HG03432 (cell line): ENCODE data around the gene UFD1.
"Not testable (repeated sequence)": the region's sequence is repeated elsewhere in the genome, so short reads cannot be mapped to it uniquely, and the experiment has no call there.

ENCODE experiments used
- ATAC-seq: cut with Tn5 transposase; IDR thresholded peaks from one replicate; pipeline ENCODE4 v1.9.1; 2021; ENCODE audit warnings: mild to moderate bottlenecking, moderate library complexity; ENCODE audit not compliant: unreplicated experiment

Gene UFD1

DNA sequence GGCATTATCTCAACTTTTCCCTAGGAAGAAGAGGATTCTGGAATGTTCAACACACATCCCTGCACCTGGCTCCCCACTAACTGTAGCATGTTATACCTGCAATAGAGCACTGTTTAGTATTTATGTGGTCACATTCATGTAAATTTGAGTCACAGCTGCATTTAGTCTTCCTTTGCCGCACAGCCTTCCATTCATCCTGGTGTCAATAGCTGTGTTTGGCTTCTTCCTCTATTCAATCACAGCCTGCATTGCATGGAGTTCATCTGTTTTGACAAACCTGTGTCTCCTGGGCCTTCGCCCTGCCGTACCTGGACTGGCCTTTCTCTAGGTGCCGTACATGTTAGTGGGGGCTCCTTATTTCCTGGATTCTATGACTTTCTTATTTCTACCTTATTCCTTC lies 27.4 kb downstream of the UFD1 start:
- ATAC-seq: no peak

DNA sequence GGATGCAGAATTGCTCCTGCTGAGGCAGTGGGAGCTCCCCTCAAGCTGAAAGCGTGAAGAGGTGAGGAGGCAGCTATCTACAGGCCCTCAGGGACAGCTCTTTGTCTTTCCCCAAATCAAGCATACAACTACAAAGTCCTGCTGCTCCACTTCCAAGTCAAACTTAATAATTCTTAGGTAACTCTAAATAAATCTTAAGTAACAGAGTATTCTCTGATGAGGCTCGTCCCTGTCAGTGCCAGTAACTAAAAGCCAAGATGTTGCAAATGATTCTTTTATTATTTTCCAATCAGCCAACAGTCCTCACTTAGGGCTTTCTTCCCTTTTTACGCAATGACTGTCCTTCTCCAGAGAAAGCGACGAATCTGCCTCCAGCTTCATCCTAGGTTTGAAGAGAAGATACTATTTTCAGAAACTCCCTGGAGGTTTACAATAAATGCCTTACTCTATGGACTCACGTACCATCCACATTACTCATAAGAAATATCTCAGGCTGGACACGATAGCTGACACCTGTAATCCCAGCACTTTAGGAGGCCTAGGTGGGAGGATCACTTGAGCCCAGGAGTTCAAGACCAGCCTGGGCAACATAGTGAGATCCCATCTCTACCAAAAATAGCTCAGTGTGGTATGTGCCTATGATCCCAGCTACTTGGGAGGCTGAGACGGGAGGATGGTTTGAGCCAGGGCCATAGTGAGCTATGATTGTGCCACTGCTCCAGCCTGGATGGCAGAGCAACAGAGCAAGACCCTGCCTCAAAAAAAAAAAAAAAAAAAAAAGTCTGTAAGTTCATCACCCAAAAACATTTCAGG lies 28.4 kb downstream of the UFD1 start:
- no peak for ATAC-seq

GRCh38 chr22:19449422-19449767 lies 29.6 kb downstream of the UFD1 start:
- no peak for ATAC-seq

- no peak for ATAC-seq
Observed at GRCh38 chr22:19448739-19449421, 30.1 kb downstream of the UFD1 start.

- peak; percentile 38 for ATAC-seq
Observed at GRCh38 chr22:19448076-19448607, 30.9 kb downstream of the UFD1 start.

DNA sequence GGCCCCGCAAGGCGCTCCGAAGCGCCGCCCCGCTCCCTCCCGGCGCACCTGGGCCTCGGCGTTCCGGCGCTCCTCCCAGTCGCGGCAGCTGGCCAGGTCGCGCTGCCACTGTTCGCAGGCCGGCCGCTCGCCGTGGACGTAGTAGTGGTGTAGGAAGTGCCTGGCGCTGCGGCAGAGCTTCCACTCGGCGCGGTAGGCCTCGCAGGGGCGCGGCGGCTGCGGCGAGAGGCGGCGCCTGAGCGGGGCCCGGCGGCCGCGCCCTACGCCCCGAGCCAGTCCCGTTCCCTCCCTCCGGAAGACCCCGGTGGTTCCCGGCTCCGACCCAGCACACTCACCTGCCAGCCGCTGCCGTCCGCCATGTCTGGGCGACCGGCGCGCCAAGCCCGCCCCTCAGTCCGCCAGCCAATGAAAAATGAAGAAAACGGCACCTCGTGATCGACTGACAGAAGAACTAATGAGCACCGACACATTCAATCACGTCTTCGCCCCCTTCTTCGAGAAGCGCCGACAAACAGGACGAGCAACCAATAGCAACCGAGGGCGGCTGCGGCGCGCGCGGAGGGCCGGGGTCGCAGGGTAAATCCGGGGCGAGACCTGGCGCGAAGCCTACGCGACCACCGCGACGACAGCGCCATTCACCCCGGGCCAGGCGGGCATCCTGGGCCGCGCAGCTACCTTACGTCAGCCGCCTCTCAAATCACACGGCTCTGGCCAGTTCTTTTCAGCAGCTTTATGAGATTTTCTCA lies 31.5 kb downstream of the UFD1 start, which contains the start of gene C22orf39:
C22orf39 (minus strand) TSS at position 382 of the 746 bp plus-strand sequence; CDS start at position 359, 23 bp downstream.
- peak; percentile 85 for ATAC-seq

- no peak for ATAC-seq
Observed at GRCh38 chr22:19446603-19447329, 32.2 kb downstream of the UFD1 start.

- ATAC-seq: not testable (repeated sequence)
Observed at GRCh38 chr22:19445279-19445982, 33.6 kb downstream of the UFD1 start.

DNA sequence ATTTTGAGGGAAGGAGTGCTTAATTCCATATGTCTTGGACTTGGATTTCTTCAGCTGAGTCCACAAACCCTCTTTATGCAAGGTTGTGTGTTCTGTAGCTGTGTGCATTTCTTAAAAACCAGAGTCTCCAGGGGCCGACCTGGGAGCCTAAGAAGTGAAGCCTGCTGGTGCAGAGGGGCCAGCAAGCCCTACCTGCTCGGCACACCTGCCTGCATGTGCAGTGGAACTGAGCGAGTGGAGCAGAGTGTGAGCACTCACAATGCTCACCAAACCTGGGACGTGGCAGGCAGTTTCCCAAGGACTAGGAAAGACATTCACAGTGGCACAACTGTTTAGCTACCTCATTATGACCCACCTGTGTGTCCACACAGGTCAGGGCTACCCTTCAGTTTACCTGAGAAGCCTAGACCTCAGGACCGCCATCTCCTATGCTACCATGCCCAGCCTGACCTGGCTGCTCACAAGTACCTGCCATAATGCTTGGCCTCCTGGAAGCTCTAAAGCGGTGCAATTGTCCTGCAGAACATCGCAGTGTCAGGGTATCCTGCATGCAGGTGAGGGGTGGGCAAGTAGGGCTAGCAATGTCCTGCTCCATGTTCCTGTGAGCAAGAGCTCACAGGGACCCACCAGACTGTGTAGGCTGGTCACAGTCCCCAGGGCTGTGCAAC lies 35.3 kb downstream of the UFD1 start:
- no peak for ATAC-seq

DNA sequence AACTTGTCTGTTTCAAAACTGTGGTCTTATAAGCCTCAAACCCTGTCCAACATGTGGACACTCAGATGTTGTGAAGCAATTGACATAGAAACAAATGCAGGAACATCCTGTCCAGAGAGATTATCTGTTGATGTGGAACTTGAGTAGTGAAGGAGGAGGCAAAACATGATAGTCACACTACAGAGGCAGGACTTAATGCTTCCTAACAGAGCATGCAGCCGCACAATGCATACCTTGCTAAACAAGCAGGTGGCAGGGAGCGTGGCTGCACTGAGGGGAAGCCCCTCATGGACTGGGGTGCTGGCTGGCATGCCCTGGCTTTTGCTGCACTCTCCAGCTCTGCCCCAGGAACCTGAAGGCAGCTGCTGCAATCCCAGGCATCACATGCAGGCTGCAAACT lies 36.8 kb downstream of the UFD1 start:
- no peak for ATAC-seq

GRCh38 chr22:19440411-19441195 lies 38.4 kb downstream of the UFD1 start:
- no peak for ATAC-seq

DNA sequence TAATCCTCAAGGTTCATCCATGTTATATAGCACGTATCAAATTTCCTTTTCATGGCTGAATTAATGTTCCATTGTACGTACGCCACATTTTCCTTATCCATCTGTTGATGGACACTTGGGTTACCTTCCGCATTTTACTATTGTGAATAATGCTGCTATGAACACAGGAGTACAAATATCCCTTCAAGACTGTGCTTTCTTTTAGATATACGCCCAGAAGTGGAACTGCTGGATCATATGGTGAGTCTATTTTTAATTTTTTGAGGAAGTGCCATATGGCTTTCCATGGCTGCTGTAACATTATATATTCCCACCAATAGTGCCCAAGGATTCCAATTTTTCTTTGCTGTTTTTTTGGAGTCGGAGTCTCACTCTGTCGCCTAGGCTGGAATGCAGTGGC lies 40.7 kb downstream of the UFD1 start:
- ATAC-seq: no peak

DNA sequence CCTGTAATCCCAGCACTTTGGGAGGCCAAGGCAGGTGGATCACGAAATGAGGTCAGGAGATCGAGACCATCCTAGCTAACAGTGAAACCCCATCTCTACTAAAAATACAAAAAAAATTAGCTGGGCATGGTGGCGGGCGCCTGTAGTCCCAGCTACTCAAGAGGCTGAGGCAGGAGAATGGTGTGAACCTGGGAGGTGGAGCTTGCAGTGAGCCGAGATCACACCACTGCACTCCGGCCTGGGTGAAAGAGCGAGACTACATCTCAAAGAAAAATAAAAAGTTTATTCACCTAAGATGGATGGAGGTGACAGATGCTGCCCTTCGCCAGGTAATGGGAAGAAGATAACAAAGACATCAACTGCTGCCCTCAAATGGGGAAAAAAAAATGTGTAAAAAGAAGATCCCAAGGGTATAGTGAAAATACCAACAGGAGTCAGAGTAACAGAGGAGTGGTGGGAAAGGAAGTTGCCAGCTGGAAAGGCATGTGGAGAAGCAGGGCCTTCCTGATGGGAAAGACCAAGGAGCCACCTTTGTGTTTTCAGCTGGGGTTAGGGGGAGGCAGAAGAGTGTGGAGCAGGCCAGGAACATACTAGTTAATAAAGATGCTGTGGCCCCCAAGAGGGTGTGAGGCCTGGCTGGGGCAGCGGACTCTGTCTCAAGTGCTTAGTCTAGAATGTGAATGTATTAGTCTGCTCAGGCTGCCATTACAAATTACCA lies 42.4 kb downstream of the UFD1 start:
- ATAC-seq: not testable (repeated sequence)

DNA sequence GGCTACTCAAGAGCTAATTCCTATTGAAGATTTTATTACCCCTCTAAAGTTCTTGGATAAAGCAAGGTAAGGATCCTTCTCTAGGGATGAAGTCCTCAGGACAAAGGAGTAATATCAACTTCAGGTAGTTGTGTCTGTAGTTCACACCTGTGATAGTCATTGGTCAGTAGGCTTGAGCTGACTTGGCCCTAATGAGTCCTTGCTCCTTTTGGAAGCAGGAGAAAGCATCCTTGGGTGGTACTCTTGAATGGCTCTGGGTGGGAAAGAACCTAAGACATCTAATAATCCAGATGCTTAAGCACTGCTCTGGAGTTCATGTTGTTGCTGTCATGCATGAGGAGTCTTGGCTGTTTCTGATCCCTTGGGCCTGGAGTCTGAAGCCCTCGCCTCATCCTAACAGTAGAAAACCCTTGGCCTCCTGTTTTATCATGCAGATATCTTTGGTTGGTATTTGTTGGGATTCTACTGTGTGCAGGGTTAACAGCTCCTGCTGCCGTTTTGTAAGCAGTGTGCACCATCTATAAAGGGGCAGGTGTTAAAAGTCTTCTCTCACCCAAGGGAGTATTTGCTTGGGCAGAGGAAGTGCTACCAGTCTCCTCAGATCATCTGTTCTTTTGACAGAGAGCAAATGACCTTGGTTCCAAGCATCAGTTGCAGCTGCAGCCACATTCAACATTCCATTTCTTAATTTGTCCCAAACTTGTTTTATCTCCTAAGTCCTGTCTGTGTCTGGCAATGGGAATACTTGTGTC lies 44.0 kb downstream of the UFD1 start:
- no peak for ATAC-seq

DNA sequence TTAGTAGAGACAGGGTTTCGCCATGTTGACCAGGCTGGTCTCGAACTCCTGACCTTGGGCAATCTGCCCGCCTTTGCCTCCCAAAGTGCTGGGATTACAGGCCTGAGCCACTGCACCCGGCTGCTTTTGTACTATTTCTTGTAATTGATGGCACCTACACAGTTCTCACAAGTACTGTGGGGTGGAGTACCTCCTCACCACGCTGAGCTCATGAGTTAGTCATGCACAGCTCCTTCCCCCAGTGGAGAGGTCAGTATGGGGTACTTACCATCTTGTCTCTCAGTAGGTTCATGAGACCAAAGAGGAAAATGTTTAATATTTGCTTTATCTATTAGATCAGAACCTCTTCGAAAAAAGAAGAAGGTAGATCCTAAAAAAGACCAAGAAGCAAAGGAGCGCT lies 44.6 kb downstream of the UFD1 start:
- no peak for ATAC-seq

- ATAC-seq: peak; percentile 78
Observed at GRCh38 chr22:19432133-19432851, 46.7 kb downstream of the UFD1 start, which contains the start of gene MRPL40. MRPL40 (plus strand) TSS chr22:19432545; CDS start chr22:19432555, 10 bp downstream.
